ENCODE data around the gene C1GALT1C1.
"Not testable (repeated sequence)": the region's sequence is repeated elsewhere in the genome, so short reads cannot be mapped to it uniquely, and the experiment has no call there.

C1GALT1C1 gene

GRCh38 chrX:120629667-120630537, at the start of gene C1GALT1C1:
TSS of gene C1GALT1C1 (minus strand) at chrX:120630054. CDS start at chrX:120627166, 2,888 bp downstream.
- Mint-ChIP-seq H3K27ac (peak within 1 kb of the TSS; percentile 96 to 100), H3K4me1 (peaks cover 19% of the 10 kb centered on the region), H3K27me3 (no peaks in the 10 kb centered on the region), H3K9me3 (no peaks in the 10 kb centered on the region), H3K4me3 (peak within 1 kb of the TSS; percentile 88 to 98)
- peak; percentile 96 for ATAC-seq
- peak; percentile 89 to 93 for DNase-seq

GRCh38 chrX:120677004-120677652, 47.3 kb upstream of the C1GALT1C1 start:
- ATAC-seq: peak; percentile 98
- DNase-seq: peak; percentile 4 to 44
- H3K27ac Mint-ChIP-seq: peak overlapping the region in 1 of 2 donors; percentile 80

GRCh38 chrX:120672841-120673530, 43.1 kb upstream of the C1GALT1C1 start:
- no peak overlapping the region for H3K4me3 Mint-ChIP-seq
- H3K9me3 Mint-ChIP-seq: peaks cover 14 to 24% of the 10 kb centered on the region in 2 donors
- DNase-seq (no peak), ATAC-seq (no peak)
- no peak overlapping the region for H3K27ac Mint-ChIP-seq
- peaks cover 22% of the 10 kb centered on the region for H3K4me1 Mint-ChIP-seq
- H3K27me3 Mint-ChIP-seq: no peaks in the 10 kb centered on the region

More at GRCh38 chrX:120677004-120677652, 47.3 kb upstream of the C1GALT1C1 start:
- Mint-ChIP-seq H3K4me3 (peak overlapping the region in 1 of 2 donors; percentile 39), H3K4me1 (peaks cover 28% of the 10 kb centered on the region), H3K9me3 (peaks cover 18 to 33% of the 10 kb centered on the region in 2 donors), H3K27me3 (no peaks in the 10 kb centered on the region)

GRCh38 chrX:120672389-120672788, 42.5 kb upstream of the C1GALT1C1 start:
- H3K27me3 Mint-ChIP-seq: no peaks in the 10 kb centered on the region
- H3K4me3 Mint-ChIP-seq: no peak overlapping the region
- no peak overlapping the region for H3K27ac Mint-ChIP-seq
- ATAC-seq: no peak
- no peak for DNase-seq
- H3K4me1 Mint-ChIP-seq: peaks cover 18% of the 10 kb centered on the region
- H3K9me3 Mint-ChIP-seq: peaks cover 11 to 24% of the 10 kb centered on the region in 2 donors

GRCh38 chrX:120671963-120672362, 42.1 kb upstream of the C1GALT1C1 start:
- peaks cover 13% of the 10 kb centered on the region for H3K4me1 Mint-ChIP-seq
- H3K9me3 Mint-ChIP-seq: peaks cover 8 to 21% of the 10 kb centered on the region in 2 donors
- no peak overlapping the region for H3K4me3 Mint-ChIP-seq
- ATAC-seq: no peak
- DNase-seq: no peak
- H3K27ac Mint-ChIP-seq: peak overlapping the region in 1 of 2 donors; percentile 63
- H3K27me3 Mint-ChIP-seq: no peaks in the 10 kb centered on the region

- DNase-seq (no peak), ATAC-seq (no peak)
- Mint-ChIP-seq H3K9me3 (peaks cover 0 to 4% of the 10 kb centered on the region in 2 donors), H3K27ac (no peak overlapping the region), H3K4me1 (peaks cover 14% of the 10 kb centered on the region), H3K27me3 (no peaks in the 10 kb centered on the region), H3K4me3 (no peak overlapping the region)
These were observed 38.5 kb upstream of the C1GALT1C1 start for GRCh38 chrX:120668357-120668756.

GRCh38 chrX:120664535-120664934, 34.7 kb upstream of the C1GALT1C1 start:
- ATAC-seq, H3K27ac Mint-ChIP-seq, H3K4me3 Mint-ChIP-seq, H3K9me3 Mint-ChIP-seq, DNase-seq, H3K4me1 Mint-ChIP-seq, H3K27me3 Mint-ChIP-seq: not testable (repeated sequence)

GRCh38 chrX:120664081-120664480, 34.2 kb upstream of the C1GALT1C1 start:
- Mint-ChIP-seq H3K27me3 (no peaks in the 10 kb centered on the region), H3K4me1 (peaks cover 7% of the 10 kb centered on the region), H3K4me3 (no peak overlapping the region), H3K9me3 (no peaks in the 10 kb centered on the region), H3K27ac (no peak overlapping the region)
- no peak for ATAC-seq
- no peak for DNase-seq

- H3K4me1 Mint-ChIP-seq: peaks cover 7% of the 10 kb centered on the region
- no peak overlapping the region for H3K4me3 Mint-ChIP-seq
- H3K27me3 Mint-ChIP-seq: no peaks in the 10 kb centered on the region
- no peak overlapping the region for H3K27ac Mint-ChIP-seq
- no peak for ATAC-seq
- no peaks in the 10 kb centered on the region for H3K9me3 Mint-ChIP-seq
- no peak for DNase-seq
These were observed 32.8 kb upstream of the C1GALT1C1 start for GRCh38 chrX:120662662-120663061.

- Mint-ChIP-seq H3K9me3 (no peaks in the 10 kb centered on the region), H3K4me1 (peaks cover 7% of the 10 kb centered on the region), H3K27me3 (no peaks in the 10 kb centered on the region), H3K4me3 (no peak overlapping the region), H3K27ac (no peak overlapping the region)
- ATAC-seq (no peak), DNase-seq (no peak)
These were observed 30.8 kb upstream of the C1GALT1C1 start for GRCh38 chrX:120660637-120661036.

GRCh38 chrX:120653000-120653399, 23.1 kb upstream of the C1GALT1C1 start:
- no peak overlapping the region for H3K27ac Mint-ChIP-seq
- peak overlapping the region in 1 of 2 donors; percentile 6 for H3K4me3 Mint-ChIP-seq
- no peak for ATAC-seq

GRCh38 chrX:120652256-120652655, 22.4 kb upstream of the C1GALT1C1 start:
- not testable (repeated sequence) for DNase-seq, H3K27me3 Mint-ChIP-seq, H3K4me3 Mint-ChIP-seq, H3K4me1 Mint-ChIP-seq, ATAC-seq, H3K9me3 Mint-ChIP-seq, H3K27ac Mint-ChIP-seq

More at GRCh38 chrX:120653000-120653399, 23.1 kb upstream of the C1GALT1C1 start:
- DNase-seq: no peak
- H3K4me1 Mint-ChIP-seq: no peaks in the 10 kb centered on the region
- H3K27me3 Mint-ChIP-seq: no peaks in the 10 kb centered on the region
- no peaks in the 10 kb centered on the region for H3K9me3 Mint-ChIP-seq

- Mint-ChIP-seq H3K9me3 (no peaks in the 10 kb centered on the region), H3K4me3 (no peak overlapping the region), H3K4me1 (no peaks in the 10 kb centered on the region), H3K27me3 (no peaks in the 10 kb centered on the region), H3K27ac (no peak overlapping the region)
- DNase-seq (no peak), ATAC-seq (no peak)
These were observed 17.3 kb upstream of the C1GALT1C1 start for GRCh38 chrX:120647127-120647526.

- Mint-ChIP-seq H3K27ac (no peak overlapping the region), H3K4me3 (no peak overlapping the region), H3K27me3 (no peaks in the 10 kb centered on the region), H3K4me1 (no peaks in the 10 kb centered on the region), H3K9me3 (no peaks in the 10 kb centered on the region)
- DNase-seq: no peak
- ATAC-seq: no peak
These were observed 13.0 kb upstream of the C1GALT1C1 start for GRCh38 chrX:120642871-120643270.

- DNase-seq (no peak), ATAC-seq (no peak)
- H3K27ac Mint-ChIP-seq: no peak overlapping the region
- H3K4me1 Mint-ChIP-seq: no peaks in the 10 kb centered on the region
- no peak overlapping the region for H3K4me3 Mint-ChIP-seq
- H3K27me3 Mint-ChIP-seq: no peaks in the 10 kb centered on the region
- H3K9me3 Mint-ChIP-seq: no peaks in the 10 kb centered on the region
These were observed 8.8 kb upstream of the C1GALT1C1 start for GRCh38 chrX:120638619-120639018.
